ENCODE measurements around the gene ASB2. TPM values are rescaled to one million over a fixed set of nuclear protein-coding genes. Genes with fewer than 3 reads are reported as not detected.
A peak's percentile ranks its signal among the peaks of the same experiment; 100 is the strongest.

Gene ASB2
- polyA plus RNA-seq, 1 donor (not counting 4 experiments of a cell fraction or from before 2014, with no cell fraction given) = 0.56 TPM

DNA sequence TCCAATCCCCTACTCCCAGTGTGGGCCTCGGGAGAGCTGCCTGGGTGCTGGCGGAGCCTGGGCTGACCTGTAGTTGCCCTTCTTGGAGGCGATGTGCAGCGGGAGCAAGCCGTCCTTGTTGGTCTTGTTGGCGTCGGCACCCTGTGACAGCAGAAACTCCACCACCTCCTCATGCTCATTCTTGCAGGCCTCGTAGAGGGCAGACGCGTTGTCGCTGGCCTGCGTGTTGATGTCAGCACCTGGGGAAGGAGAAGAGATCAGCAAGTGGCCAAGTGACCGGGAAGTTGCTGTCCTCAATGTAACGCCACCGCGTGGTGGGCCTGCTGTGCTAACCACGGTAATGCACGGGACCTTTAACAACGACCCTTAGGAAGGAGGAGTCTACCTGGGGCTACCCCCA is 29.1 kb downstream of the ASB2 start:
- Histone ChIP-seq H4K20me1 (ENCODE audit: control insufficient read depth, extremely low read depth, insufficient read depth, low read length) (no peaks in the 10 kb centered on the region), H3K4me1 (ENCODE audit: control insufficient read depth, extremely low read depth, insufficient read depth, low read length) (peaks cover 12% of the 10 kb centered on the region), H3K27me3 (ENCODE audit: control insufficient read depth, extremely low read depth, insufficient read depth, low read length) (no peaks in the 10 kb centered on the region), H3K36me3 (ENCODE audit: control insufficient read depth in 2 of 2, extremely low read depth in 1 of 2, insufficient read depth in 2 of 2, low read length in 2 of 2) (no peaks in the 10 kb centered on the region), H2AFZ (ENCODE audit: control insufficient read depth, low read length) (no peak overlapping the region), H3K4me3 (ENCODE audit: control insufficient read depth in 2 of 3, extremely low read depth in 1 of 3, insufficient read depth in 2 of 3, low read depth in 1 of 3, low read length in 3 of 3) (no peak overlapping the region), H3K27ac (ENCODE audit: control insufficient read depth, insufficient read depth, low read length) (no peak overlapping the region), H3K9me1 (ENCODE audit: control insufficient read depth, extremely low read depth, insufficient read depth, low read length) (no peaks in the 10 kb centered on the region), H3K79me2 (ENCODE audit: control insufficient read depth, insufficient read depth, low read length) (no peaks in the 10 kb centered on the region), H3K4me2 (ENCODE audit: control insufficient read depth, extremely low read depth, insufficient read depth, low read depth, low read length) (no peak overlapping the region), H3K9ac (ENCODE audit: control insufficient read depth, extremely low read depth, insufficient read depth, low read length) (no peak overlapping the region), H3K9me3 (ENCODE audit: control insufficient read depth, low read depth, low read length) (no peaks in the 10 kb centered on the region)
- dilution Hi-C loops (cut with MboI; ENCODE audit: extremely low pct_ligation_motif_present, low sequenced_read_pairs) = no loop called here
- FAIRE-seq (no peak), DNase-seq (ENCODE audit: low read depth, low spot score) (no peak)
- TF ChIP-seq, protein P1, sequence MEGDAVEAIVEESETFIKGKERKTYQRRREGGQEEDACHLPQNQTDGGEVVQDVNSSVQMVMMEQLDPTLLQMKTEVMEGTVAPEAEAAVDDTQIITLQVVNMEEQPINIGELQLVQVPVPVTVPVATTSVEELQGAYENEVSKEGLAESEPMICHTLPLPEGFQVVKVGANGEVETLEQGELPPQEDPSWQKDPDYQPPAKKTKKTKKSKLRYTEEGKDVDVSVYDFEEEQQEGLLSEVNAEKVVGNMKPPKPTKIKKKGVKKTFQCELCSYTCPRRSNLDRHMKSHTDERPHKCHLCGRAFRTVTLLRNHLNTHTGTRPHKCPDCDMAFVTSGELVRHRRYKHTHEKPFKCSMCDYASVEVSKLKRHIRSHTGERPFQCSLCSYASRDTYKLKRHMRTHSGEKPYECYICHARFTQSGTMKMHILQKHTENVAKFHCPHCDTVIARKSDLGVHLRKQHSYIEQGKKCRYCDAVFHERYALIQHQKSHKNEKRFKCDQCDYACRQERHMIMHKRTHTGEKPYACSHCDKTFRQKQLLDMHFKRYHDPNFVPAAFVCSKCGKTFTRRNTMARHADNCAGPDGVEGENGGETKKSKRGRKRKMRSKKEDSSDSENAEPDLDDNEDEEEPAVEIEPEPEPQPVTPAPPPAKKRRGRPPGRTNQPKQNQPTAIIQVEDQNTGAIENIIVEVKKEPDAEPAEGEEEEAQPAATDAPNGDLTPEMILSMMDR (optimal IDR thresholded peaks at IDR 0.05 in 1 of 3, IDR thresholded peaks at IDR 0.05 in 1 of 3, conservative IDR thresholded peaks at IDR 0.05 in 1 of 3; ENCODE audit: extremely low read depth in 1 of 3, insufficient read depth in 2 of 3, low read length in 3 of 3) = no peak
- no peak for TF ChIP-seq EZH2 (IDR thresholded peaks at IDR 0.05; ENCODE audit: low read length)

DNA sequence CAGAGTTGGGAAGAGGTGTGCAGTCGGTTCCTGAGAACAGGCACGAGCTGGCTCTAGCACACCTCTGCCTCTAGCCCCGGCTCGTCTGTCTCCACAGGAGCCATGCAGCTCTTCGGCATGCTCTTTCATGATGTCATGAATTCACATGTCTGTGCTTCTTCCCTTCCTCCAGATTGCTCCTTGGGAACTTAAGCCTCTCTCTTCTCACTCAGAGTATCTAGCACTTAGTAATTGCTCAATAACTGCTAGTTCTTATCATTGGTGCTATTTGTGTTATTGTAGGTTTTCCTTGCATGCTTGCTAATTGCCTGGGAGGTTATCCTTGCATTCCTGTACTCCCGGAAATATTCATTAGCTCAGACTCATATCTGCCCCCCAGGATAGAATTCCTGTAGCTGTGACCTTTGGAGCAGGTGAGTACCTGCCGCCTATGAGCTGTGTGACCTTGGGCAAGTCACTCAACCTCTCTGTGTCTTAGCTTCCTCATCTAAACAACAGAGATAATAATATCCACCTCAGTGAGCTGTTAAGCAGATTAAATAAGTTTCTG is 29.8 kb downstream of the ASB2 start:
- Histone ChIP-seq H3K9me3 (ENCODE audit: control insufficient read depth, low read depth, low read length) (no peaks in the 10 kb centered on the region), H3K9me1 (ENCODE audit: control insufficient read depth, extremely low read depth, insufficient read depth, low read length) (no peaks in the 10 kb centered on the region), H3K4me2 (ENCODE audit: control insufficient read depth, extremely low read depth, insufficient read depth, low read depth, low read length) (peak overlapping the region; percentile 29), H2AFZ (ENCODE audit: control insufficient read depth, low read length) (peak overlapping the region; percentile 81), H3K27me3 (ENCODE audit: control insufficient read depth, extremely low read depth, insufficient read depth, low read length) (no peaks in the 10 kb centered on the region), H4K20me1 (ENCODE audit: control insufficient read depth, extremely low read depth, insufficient read depth, low read length) (no peaks in the 10 kb centered on the region), H3K4me3 (ENCODE audit: control insufficient read depth in 2 of 3, extremely low read depth in 1 of 3, insufficient read depth in 2 of 3, low read depth in 1 of 3, low read length in 3 of 3) (no peak overlapping the region), H3K79me2 (ENCODE audit: control insufficient read depth, insufficient read depth, low read length) (no peaks in the 10 kb centered on the region), H3K27ac (ENCODE audit: control insufficient read depth, insufficient read depth, low read length) (peak overlapping the region; percentile 13), H3K36me3 (ENCODE audit: control insufficient read depth in 2 of 2, extremely low read depth in 1 of 2, insufficient read depth in 2 of 2, low read length in 2 of 2) (no peaks in the 10 kb centered on the region), H3K4me1 (ENCODE audit: control insufficient read depth, extremely low read depth, insufficient read depth, low read length) (peaks cover 12% of the 10 kb centered on the region), H3K9ac (ENCODE audit: control insufficient read depth, extremely low read depth, insufficient read depth, low read length) (peak overlapping the region; percentile 26)
- TF ChIP-seq, protein P1 (optimal IDR thresholded peaks at IDR 0.05 in 1 of 3, IDR thresholded peaks at IDR 0.05 in 1 of 3, conservative IDR thresholded peaks at IDR 0.05 in 1 of 3; ENCODE audit: extremely low read depth in 1 of 3, insufficient read depth in 2 of 3, low read length in 3 of 3) = no peak
- no peak for TF ChIP-seq EZH2 (IDR thresholded peaks at IDR 0.05; ENCODE audit: low read length)
- peak; percentile 76 for FAIRE-seq
- dilution Hi-C loops (cut with MboI; ENCODE audit: extremely low pct_ligation_motif_present, low sequenced_read_pairs) = no loop called here
- peak; percentile 46 for DNase-seq (ENCODE audit: low read depth, low spot score)

Measured in keratinocyte (primary cell).